GM23338 (cell line): Measurements from ENCODE around the gene EYA2. TPM values are rescaled to one million over a fixed set of nuclear protein-coding genes. Genes with fewer than 3 reads are reported as not detected.

ENCODE experiments used
- ATAC-seq: fragments of 200-7000 bp; cut with Tn5 transposase; 3 replicates; pipeline ENCODE4 v1.9.1; 2020
- DNase-seq: peaks from one replicate; pipeline ENCODE4 v3.0.0-alpha.2; 2015; ENCODE audit warnings: low spot score
- H2AFZ ChIP-seq: fragments of 200-600 bp; sonication (generic); 2 replicates; pipeline ENCODE4 v1.8.0; 2016; ENCODE audit warnings: antibody characterized with exemption, mild to moderate bottlenecking, moderate library complexity
- H3F3A ChIP-seq: fragments of 200-600 bp; sonication (generic); replicated peaks from 2 replicates; pipeline ENCODE4 v1.8.0; 2017; ENCODE audit warnings: antibody characterized with exemption, mixed run types, low read depth
- H3K27ac ChIP-seq: fragments of 200-600 bp; sonication (generic); 2 replicates; pipeline ENCODE4 v1.6.1; 2016; ENCODE audit warnings: low read depth
- H3K27me3 ChIP-seq: fragments of 200-600 bp; sonication (generic); 2 replicates; pipeline ENCODE4 v1.8.0; 2016; ENCODE audit warnings: mild to moderate bottlenecking, mixed run types, moderate library complexity; ENCODE audit not compliant: insufficient read depth
- H3K36me3 ChIP-seq: fragments of 200-600 bp; sonication (generic); 2 replicates; pipeline ENCODE4 v1.8.0; 2016; ENCODE audit warnings: mild to moderate bottlenecking; ENCODE audit not compliant: insufficient read depth
- H3K4me1 ChIP-seq: fragments of 200-600 bp; sonication (generic); 2 replicates; pipeline ENCODE4 v1.8.0; 2016; ENCODE audit warnings: mild to moderate bottlenecking, moderate library complexity; ENCODE audit not compliant: insufficient read depth
- H3K4me2 ChIP-seq: fragments of 200-600 bp; sonication (generic); 2 replicates; pipeline ENCODE4 v1.7.1; 2017; ENCODE audit warnings: mixed run types
- H3K4me3 ChIP-seq: fragments of 200-600 bp; sonication (generic); 2 replicates; pipeline ENCODE4 v1.6.1; 2016; ENCODE audit warnings: mixed run types
- H3K79me2 ChIP-seq: fragments of 200-600 bp; sonication (generic); replicated peaks from 2 replicates; pipeline ENCODE4 v1.8.0; 2017; ENCODE audit warnings: mild to moderate bottlenecking; ENCODE audit not compliant: insufficient read depth
- H3K9me2 ChIP-seq: fragments of 200-600 bp; sonication (generic); 2 replicates; pipeline ENCODE4 v1.8.0; 2017; ENCODE audit not compliant: insufficient read depth
- H4K20me1 ChIP-seq: fragments of 200-600 bp; sonication (generic); replicated peaks from 2 replicates; pipeline ENCODE4 v1.8.0; 2017; ENCODE audit warnings: mild to moderate bottlenecking; ENCODE audit not compliant: insufficient read depth
- H3K27ac Mint-ChIP-seq: 2 replicates; pipeline ENCODE4 v1.8.0; 2020; ENCODE audit warnings: inconsistent platforms, mild to moderate bottlenecking, moderate library complexity, mixed read lengths
- H3K27me3 Mint-ChIP-seq: 3 replicates; pipeline ENCODE4 v1.8.0; 2022; ENCODE audit warnings: low read depth, mild to moderate bottlenecking, moderate library complexity, mixed read lengths, inconsistent platforms; ENCODE audit not compliant: insufficient read depth, poor library complexity
- H3K36me3 Mint-ChIP-seq: 3 replicates; pipeline ENCODE4 v1.8.0; 2021; ENCODE audit warnings: low read depth, mild to moderate bottlenecking, inconsistent platforms, moderate library complexity, mixed read lengths
- H3K4me1 Mint-ChIP-seq: 3 replicates; pipeline ENCODE4 v1.8.0; 2020; ENCODE audit warnings: mild to moderate bottlenecking, inconsistent platforms, mixed read lengths
- H3K4me3 Mint-ChIP-seq: 3 replicates; pipeline ENCODE4 v1.8.0; 2021; ENCODE audit warnings: moderate library complexity, mild to moderate bottlenecking, inconsistent platforms, mixed read lengths
- H3K9me3 Mint-ChIP-seq: 3 replicates; pipeline ENCODE4 v1.8.0; 2020; ENCODE audit warnings: moderate library complexity, mild to moderate bottlenecking, inconsistent platforms, mixed read lengths
- JUNB ChIP-seq: IDR thresholded peaks from one replicate; pipeline ENCODE4 v1.6.1; 2016; ENCODE audit warnings: antibody characterized with exemption; ENCODE audit not compliant: unreplicated experiment
- NANOG ChIP-seq: IDR thresholded peaks from 2 replicates; pipeline ENCODE4 v1.6.1; 2016; ENCODE audit warnings: antibody characterized with exemption, borderline replicate concordance
- POLR2AphosphoS5 ChIP-seq: IDR thresholded peaks from 2 replicates; pipeline ENCODE4 v1.6.1; 2016; ENCODE audit warnings: antibody characterized with exemption, low read depth
- ZNF114 ChIP-seq: fragments of 250-450 bp; sonication (Bioruptor Pico); IDR thresholded peaks from 2 replicates; pipeline ENCODE4 v1.5.0; 2020; ENCODE audit warnings: mild to moderate bottlenecking, moderate library complexity
- ZNF331 ChIP-seq: fragments of 250-450 bp; sonication (Bioruptor Pico); IDR thresholded peaks from 2 replicates; pipeline ENCODE4 v1.5.0; 2020; ENCODE audit warnings: low read depth, mild to moderate bottlenecking, moderate library complexity
- polyA plus RNA-seq: library from polyadenylated mRNA; unstranded; fragments of >200 nt; fragmentation: Nextera tagmentation; extraction: Ambion mirVana; gene quantifications from 2 replicates; pipeline ENCODE4 v1.2.1, GENCODE V29; 2016
- total RNA-seq: library from RNA; depleted of rRNA; stranded (reverse); fragments of >200 nt; shearing (Covaris generic); gene quantifications from 2 replicates; pipeline ENCODE4 v1.2.3, GENCODE V29; 2014
- TF ChIP-seq, protein P1 (sequence below): IDR thresholded peaks from 2 replicates; pipeline ENCODE4 v1.6.1; 2016; ENCODE audit warnings: antibody characterized with exemption
- TF ChIP-seq, protein P2 (sequence below), 2 experiments: fragments of 200-600 bp in 1 of 2; sonication (generic) in 1 of 2; conservative IDR thresholded peaks; 2 replicates each; pipeline versions ENCODE4 v1.5.1 to v1.6.1; 2016 to 2017; ENCODE audit warnings: antibody characterized with exemption in 2 of 2, low read depth in 2 of 2, mild to moderate bottlenecking in 2 of 2, moderate library complexity in 1 of 2
- TF ChIP-seq, protein P3 (sequence below): IDR thresholded peaks from one replicate; pipeline ENCODE4 v1.6.1; 2018; ENCODE audit warnings: antibody characterized with exemption; ENCODE audit not compliant: unreplicated experiment

EYA2 gene
- total and polyA plus RNA-seq, 2 experiments from 2014 or later, result 0.50 to 0.56 TPM

DNA sequence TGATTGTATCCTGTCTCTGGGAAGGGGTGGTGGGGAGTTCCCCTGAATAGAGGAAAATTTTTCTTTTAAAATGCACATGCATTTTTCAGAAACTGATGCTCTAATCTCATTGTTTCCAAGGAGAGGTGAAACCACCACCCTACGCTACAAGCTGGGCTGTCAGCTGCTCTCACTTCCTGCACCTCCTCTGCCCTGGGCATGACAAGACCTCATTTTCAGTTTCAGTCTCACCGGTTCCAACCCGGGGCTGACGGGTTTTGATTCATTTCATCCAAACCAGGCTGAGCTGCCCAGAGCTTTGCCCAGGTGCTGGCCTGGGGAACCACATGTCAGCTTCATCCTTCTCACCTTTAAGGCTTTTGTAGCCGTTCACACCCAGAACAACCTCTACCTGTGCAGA is 99.7 kb downstream of the EYA2 start (continued):
- TF ChIP-seq, protein P1, sequence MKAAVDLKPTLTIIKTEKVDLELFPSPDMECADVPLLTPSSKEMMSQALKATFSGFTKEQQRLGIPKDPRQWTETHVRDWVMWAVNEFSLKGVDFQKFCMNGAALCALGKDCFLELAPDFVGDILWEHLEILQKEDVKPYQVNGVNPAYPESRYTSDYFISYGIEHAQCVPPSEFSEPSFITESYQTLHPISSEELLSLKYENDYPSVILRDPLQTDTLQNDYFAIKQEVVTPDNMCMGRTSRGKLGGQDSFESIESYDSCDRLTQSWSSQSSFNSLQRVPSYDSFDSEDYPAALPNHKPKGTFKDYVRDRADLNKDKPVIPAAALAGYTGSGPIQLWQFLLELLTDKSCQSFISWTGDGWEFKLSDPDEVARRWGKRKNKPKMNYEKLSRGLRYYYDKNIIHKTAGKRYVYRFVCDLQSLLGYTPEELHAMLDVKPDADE, result no peak
- TF ChIP-seq, protein P2, sequence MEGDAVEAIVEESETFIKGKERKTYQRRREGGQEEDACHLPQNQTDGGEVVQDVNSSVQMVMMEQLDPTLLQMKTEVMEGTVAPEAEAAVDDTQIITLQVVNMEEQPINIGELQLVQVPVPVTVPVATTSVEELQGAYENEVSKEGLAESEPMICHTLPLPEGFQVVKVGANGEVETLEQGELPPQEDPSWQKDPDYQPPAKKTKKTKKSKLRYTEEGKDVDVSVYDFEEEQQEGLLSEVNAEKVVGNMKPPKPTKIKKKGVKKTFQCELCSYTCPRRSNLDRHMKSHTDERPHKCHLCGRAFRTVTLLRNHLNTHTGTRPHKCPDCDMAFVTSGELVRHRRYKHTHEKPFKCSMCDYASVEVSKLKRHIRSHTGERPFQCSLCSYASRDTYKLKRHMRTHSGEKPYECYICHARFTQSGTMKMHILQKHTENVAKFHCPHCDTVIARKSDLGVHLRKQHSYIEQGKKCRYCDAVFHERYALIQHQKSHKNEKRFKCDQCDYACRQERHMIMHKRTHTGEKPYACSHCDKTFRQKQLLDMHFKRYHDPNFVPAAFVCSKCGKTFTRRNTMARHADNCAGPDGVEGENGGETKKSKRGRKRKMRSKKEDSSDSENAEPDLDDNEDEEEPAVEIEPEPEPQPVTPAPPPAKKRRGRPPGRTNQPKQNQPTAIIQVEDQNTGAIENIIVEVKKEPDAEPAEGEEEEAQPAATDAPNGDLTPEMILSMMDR (conservative IDR thresholded peaks at IDR 0.05; ENCODE audit: low read depth in 2 of 2), result no peak
- TF ChIP-seq JUNB (no peak), POLR2AphosphoS5 (no peak), ZNF331 (CRISPR knock-in tag) (no peak), ZNF114 (CRISPR knock-in tag) (no peak)
- TF ChIP-seq, protein P3, sequence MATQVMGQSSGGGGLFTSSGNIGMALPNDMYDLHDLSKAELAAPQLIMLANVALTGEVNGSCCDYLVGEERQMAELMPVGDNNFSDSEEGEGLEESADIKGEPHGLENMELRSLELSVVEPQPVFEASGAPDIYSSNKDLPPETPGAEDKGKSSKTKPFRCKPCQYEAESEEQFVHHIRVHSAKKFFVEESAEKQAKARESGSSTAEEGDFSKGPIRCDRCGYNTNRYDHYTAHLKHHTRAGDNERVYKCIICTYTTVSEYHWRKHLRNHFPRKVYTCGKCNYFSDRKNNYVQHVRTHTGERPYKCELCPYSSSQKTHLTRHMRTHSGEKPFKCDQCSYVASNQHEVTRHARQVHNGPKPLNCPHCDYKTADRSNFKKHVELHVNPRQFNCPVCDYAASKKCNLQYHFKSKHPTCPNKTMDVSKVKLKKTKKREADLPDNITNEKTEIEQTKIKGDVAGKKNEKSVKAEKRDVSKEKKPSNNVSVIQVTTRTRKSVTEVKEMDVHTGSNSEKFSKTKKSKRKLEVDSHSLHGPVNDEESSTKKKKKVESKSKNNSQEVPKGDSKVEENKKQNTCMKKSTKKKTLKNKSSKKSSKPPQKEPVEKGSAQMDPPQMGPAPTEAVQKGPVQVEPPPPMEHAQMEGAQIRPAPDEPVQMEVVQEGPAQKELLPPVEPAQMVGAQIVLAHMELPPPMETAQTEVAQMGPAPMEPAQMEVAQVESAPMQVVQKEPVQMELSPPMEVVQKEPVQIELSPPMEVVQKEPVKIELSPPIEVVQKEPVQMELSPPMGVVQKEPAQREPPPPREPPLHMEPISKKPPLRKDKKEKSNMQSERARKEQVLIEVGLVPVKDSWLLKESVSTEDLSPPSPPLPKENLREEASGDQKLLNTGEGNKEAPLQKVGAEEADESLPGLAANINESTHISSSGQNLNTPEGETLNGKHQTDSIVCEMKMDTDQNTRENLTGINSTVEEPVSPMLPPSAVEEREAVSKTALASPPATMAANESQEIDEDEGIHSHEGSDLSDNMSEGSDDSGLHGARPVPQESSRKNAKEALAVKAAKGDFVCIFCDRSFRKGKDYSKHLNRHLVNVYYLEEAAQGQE, result no peak

DNA sequence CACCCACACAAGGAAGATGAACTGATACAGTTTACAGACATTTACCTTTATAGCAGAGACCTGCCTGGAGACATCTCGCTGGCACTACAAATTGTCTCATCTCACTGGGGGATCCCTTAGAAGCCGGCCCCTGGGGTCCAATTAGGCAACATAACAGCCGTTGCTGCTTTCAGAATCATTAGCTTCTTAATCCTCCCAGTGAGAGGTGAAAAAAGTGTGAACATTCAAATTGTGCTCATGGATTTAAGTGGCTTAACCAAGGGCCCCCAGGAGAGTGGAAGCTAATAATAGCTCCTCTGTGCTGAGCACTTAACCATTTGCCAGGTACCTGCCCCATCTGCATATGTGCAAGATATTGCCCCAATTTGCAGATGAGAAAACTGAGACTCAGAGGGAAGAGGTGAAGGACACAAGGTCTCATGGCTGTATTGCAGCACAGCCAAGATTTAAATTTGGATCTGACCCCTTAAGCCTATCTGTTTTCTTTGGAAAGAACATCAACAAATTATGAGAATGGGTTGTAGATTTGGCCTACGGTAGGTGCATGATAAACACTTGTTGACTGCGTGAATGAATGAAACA is 101.0 kb downstream of the EYA2 start:
- Mint-ChIP-seq H3K4me3 (no peak overlapping the region), H3K4me1 (peaks cover 42% of the 10 kb centered on the region), H3K27me3 (peaks cover 6% of the 10 kb centered on the region), H3K9me3 (no peaks in the 10 kb centered on the region; the same call in 2 of the 3 replicates), H3K27ac (no peak overlapping the region), H3K36me3 (no peaks in the 10 kb centered on the region)
- Histone ChIP-seq H2AFZ (no peak overlapping the region), H3K27me3 (no peaks in the 10 kb centered on the region), H3K27ac (no peak overlapping the region), H3F3A (0 out of 2 replicates have a peak, but pooled peaks cover 2% of the 10 kb centered on the region), H3K4me1 (peaks cover 11% of the 10 kb centered on the region), H3K4me3 (no peak overlapping the region), H3K79me2 (no peaks in the 10 kb centered on the region), H3K9me2 (no peaks in the 10 kb centered on the region), H4K20me1 (no peaks in the 10 kb centered on the region), H3K4me2 (no peak overlapping the region), H3K36me3 (no peaks in the 10 kb centered on the region)
- TF ChIP-seq ZNF114 (CRISPR knock-in tag) (no peak), NANOG (no peak)
- ATAC-seq (peak; percentile 25), DNase-seq (no peak)
